ENCODE measurements around the gene SWI5. TPM values are rescaled to one million over a fixed set of nuclear protein-coding genes. Genes with fewer than 3 reads are reported as not detected.
A peak's percentile ranks its signal among the peaks of the same experiment; 100 is the strongest.

The SWI5 gene
- total RNA-seq, 1 experiment from 2014 or later = 33.3 TPM

DNA sequence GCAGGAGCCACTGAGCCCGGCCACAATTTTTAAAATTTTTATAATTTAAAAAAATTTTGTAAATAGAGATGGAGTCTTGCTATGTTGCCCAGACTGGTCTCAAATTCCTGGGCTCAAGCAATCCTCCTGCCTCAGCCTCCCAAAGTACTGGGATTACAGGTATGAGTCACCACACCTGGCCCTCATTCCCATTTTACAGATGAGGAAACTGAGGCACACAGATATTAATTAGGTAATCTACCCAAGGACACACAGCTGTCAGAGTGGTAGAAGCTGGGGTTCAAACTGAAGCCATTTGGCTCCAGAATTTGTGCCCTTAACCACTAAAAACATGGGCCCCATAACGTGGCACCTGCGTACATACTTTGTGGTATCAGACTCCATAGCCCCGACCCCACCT lies 38.6 kb downstream of the SWI5 start:
- Histone ChIP-seq H3K27me3 (no peaks in the 10 kb centered on the region), H3K36me3 (peaks cover 53% of the 10 kb centered on the region), H3K4me3 (no peak overlapping the region), H3K4me1 (no peaks in the 10 kb centered on the region), H3K27ac (no peak overlapping the region), H3K9me3 (replicated peaks) (no peaks in the 10 kb centered on the region)
- DNase-seq = no peak

DNA sequence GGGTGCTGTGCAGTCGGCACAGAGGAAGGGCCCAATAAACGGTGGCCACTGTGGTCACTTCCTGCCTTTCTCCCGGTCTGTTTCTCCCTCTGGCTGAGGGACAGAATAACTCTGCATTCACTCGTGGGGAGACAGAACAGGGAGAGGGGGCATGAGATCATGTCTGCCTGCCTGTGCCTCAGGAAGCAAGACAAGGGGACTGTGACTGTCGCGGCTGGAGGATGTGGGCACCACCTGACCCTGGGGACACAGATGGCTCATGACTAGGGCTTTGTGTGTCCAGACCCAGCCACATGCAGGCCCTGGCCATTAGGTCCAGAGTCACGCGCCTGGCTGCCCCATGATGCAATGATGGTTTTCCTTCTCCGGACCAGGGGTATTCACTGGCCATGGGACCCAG lies 40.3 kb downstream of the SWI5 start:
- Histone ChIP-seq H3K9me3 (replicated peaks) (no peaks in the 10 kb centered on the region), H3K27ac (no peak overlapping the region), H3K27me3 (no peaks in the 10 kb centered on the region), H3K36me3 (peaks cover 35% of the 10 kb centered on the region), H3K4me3 (no peak overlapping the region), H3K4me1 (no peaks in the 10 kb centered on the region)
- no peak for DNase-seq

DNA sequence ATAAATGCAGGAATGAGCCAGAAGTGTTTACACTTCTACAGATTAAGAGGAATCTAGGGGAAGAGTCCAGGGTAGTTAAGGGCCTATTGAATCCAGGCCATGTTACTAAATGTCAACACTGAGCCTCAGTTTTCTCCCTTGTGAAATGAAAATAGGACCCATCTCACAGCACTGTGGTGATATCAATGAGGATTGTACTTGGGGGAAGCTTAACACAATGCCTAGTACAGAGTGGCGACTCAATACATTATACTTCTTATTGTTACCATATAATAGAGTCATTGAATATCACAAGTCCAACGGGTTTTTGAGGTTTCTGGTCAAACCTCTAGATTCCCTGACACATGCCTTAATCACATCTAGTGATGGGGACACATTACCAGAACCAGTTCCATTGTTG lies 41.6 kb downstream of the SWI5 start:
- DNase-seq = no peak
- Histone ChIP-seq H3K4me3 (no peak overlapping the region), H3K4me1 (no peaks in the 10 kb centered on the region), H3K27me3 (no peaks in the 10 kb centered on the region), H3K27ac (no peak overlapping the region), H3K36me3 (peaks cover 33% of the 10 kb centered on the region), H3K9me3 (replicated peaks) (no peaks in the 10 kb centered on the region)

DNA sequence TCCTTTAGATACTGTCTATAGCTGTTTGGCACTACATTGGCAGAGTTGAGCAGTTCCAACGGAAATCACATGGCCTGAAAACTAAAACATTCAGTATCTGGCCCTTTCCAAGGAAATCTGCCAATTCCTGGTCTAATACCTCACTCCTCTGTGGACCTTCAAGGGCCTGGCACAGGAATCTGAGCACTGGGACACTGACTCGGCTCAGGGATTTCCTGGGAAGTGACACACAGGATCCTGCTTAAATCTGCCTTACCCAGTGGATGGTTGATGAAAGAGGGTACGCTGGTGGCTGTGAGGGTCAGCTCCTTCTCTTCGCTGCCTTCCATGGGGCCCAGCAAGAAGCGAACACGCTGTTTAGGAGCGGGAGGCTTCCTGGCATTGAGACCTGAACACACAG lies 45.3 kb downstream of the SWI5 start:
- Histone ChIP-seq H3K27me3 (no peaks in the 10 kb centered on the region), H3K36me3 (peaks cover 12% of the 10 kb centered on the region), H3K4me3 (peak overlapping the region; percentile 69), H3K27ac (no peak overlapping the region), H3K9me3 (replicated peaks) (no peaks in the 10 kb centered on the region), H3K4me1 (no peaks in the 10 kb centered on the region)
- DNase-seq = no peak

DNA sequence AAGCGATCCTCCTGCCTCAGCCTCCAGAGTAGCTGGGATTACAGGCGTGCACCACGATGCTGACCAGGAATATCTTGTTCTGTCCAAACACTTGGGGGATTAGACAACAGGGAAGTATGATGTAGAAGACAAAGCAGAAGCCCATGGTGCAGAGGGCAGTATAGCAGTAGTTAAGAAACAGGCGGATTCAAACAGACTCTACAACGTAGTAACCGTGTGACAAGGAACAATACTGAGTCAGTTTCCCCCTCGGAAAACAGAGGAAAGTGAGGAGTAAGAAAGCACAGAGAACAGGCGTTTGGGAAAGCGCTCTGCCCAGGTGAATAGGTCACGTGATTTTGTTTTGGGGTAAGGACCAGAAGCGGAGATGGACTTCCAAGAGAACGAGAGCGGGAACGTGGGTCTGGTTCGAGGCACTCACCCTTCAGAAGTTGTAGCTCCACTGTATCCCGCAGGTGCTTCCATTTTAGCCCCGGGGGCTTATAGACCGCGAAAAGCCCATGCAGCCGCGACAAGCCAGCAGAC lies 45.9 kb downstream of the SWI5 start:
- no peak for DNase-seq
- Histone ChIP-seq H3K27ac (peak overlapping the region; percentile 71; the same call in 1 of the 2 replicates), H3K27me3 (no peaks in the 10 kb centered on the region), H3K4me1 (no peaks in the 10 kb centered on the region), H3K4me3 (peak overlapping the region; percentile 69), H3K9me3 (replicated peaks) (no peaks in the 10 kb centered on the region), H3K36me3 (peaks cover 7% of the 10 kb centered on the region; the same call in 1 of the 2 replicates)

DNA sequence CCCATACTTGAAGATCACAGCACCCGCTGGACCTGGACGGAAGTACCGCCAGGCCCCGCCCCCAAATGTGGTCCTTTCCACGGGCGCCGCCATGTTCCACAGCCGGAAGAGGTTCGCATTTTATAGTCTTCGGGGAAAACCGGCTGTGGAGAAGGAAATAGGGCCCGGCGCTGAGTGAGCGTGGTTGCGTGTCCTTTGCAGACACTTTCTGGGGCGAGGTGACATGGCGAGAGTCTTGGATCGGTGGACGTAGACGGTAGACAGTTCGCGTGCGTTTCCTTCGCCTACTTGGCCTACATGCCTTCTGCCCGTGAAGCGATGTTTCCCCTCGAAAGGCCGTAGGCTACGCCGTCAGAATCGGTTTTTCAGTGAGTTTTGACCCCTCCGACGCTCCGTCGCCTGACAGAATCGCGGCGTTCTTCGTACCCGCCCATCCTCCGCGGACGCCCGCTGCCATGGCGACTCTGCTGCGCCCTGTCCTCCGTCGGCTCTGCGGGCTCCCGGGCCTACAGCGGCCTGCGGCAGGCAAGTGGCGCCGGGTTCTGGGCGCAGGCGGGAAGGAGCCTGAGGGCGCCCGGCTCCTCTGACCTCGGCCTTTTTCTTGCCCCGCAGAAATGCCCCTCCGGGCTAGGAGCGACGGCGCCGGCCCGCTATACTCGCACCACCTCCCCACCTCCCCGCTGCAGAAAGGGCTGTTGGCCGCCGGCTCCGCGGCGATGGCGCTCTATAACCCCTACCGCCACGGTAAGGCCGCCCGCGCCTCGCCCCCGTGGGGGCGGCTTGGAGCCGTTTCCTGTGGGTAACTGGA lies 46.5 kb downstream of the SWI5 start, which contains the start of the genes COQ4 and TRUB2:
TSS of gene COQ4 (plus strand) at position 436 of the 808 bp plus-strand sequence. CDS start at position 456, 20 bp downstream.
TSS of gene TRUB2 (minus strand) at position 44 of the 808 bp plus-strand sequence. CDS start at position 5, 39 bp downstream.
- peak; percentile 97 to 99 for DNase-seq

DNA sequence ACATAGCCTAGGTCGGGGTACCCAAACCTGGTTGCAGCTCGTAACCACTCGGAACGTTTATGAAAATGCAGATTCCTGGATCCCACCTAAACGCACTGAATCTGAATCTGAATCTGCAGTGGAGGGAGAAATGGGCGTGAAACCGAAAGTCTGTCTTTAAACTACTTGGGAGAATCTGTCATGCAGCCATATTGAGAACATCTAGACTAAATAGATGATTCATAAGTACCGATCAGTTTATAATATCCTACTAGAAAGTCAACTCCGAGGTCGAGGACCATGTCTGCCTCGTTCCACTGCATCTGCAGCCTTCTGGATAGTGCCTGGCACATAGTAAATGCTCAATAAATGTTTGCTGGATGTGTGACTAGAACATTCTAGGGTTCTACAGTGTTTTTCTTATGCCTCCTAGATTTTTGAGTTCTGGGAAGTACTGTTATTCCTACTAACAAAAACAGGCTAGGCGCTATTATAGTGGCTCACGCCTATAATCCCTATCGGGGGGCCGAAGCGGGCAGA lies 47.2 kb downstream of the SWI5 start:
- peaks cover 7% of the 10 kb centered on the region; the same call in 1 of the 2 replicates for H3K36me3 ChIP-seq
- H3K27ac ChIP-seq = peak overlapping the region; percentile 71
- H3K4me1 ChIP-seq = no peaks in the 10 kb centered on the region
- DNase-seq = no peak
- no peaks in the 10 kb centered on the region for H3K9me3 ChIP-seq (replicated peaks)
- H3K27me3 ChIP-seq = no peaks in the 10 kb centered on the region
- peak overlapping the region; percentile 69 for H3K4me3 ChIP-seq

More for the DNA sequence above, 46.5 kb downstream of the SWI5 start, which contains the start of the genes COQ4 and TRUB2:
- Histone ChIP-seq H3K36me3 (peaks cover 6% of the 10 kb centered on the region; the same call in 1 of the 2 replicates), H3K4me1 (no peaks in the 10 kb centered on the region), H3K27me3 (no peaks in the 10 kb centered on the region), H3K4me3 (peak within 1 kb of the TSS; percentile 69), H3K27ac (peak within 1 kb of the TSS; percentile 71), H3K9me3 (replicated peaks) (no peaks in the 10 kb centered on the region)

DNA sequence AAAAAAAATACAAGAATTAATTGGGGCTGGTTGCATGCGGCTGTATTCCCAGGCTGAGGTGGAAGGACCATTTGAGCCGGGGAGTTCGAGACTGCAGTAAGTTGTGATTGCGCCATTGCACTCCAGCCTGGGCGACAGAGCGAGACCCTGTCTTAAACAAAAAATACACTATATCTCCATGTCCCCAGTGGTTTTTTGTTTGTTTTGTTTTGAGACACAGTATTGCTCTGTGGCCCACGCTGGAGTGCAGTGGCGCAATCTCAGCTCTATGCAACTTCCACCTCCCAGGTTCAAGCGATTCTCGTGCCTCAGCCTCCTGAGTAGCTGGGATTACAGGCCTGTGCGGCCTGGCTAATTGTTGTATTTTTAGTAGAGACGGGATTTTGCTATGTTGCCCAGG lies 47.7 kb downstream of the SWI5 start:
- Histone ChIP-seq H3K4me3 (peak overlapping the region; percentile 69), H3K27ac (no peak overlapping the region), H3K9me3 (replicated peaks) (no peaks in the 10 kb centered on the region), H3K4me1 (no peaks in the 10 kb centered on the region), H3K27me3 (no peaks in the 10 kb centered on the region), H3K36me3 (peaks cover 7% of the 10 kb centered on the region; the same call in 1 of the 2 replicates)
- no peak for DNase-seq

DNA sequence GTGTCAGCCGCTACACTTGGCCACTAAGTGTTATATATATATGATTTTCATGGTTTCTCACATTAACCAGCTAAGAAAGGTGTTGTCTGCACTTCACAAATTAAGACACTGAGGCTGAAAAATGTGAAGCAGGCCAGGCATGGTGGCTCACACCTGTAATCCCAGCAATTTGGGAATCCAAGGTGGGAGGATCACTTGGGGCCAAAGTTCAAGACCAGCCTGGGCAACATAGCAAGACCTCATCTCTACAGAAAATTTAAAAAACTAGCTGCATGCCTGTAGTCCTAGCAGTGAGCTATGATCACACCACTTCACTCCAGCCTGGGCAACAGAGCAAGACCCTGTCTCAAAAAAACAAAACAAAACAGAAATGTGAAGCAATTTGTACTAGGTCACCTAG lies 48.3 kb downstream of the SWI5 start:
- Histone ChIP-seq H3K36me3 (peaks cover 7% of the 10 kb centered on the region; the same call in 1 of the 2 replicates), H3K4me3 (no peak overlapping the region), H3K4me1 (no peaks in the 10 kb centered on the region), H3K27me3 (no peaks in the 10 kb centered on the region), H3K9me3 (replicated peaks) (no peaks in the 10 kb centered on the region), H3K27ac (no peak overlapping the region)
- no peak for DNase-seq

DNA sequence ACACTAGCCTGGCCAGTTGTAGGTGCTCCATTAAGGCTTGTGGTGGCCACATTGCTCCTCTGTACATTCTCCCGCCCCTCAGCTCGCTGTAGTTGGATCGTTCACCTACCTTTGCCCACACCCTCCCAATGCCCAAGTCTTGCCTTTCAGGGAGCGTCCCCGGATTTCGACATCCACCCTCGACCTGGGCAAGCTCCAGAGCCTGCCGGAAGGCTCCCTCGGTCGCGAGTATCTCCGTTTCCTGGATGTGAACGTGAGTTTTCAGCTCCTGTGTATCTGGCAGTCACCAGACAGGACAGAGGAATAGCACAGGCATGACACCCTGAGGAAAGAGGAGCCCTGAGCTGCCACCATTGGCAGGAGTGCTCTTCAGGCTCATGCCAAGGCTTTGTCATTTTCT lies 49.6 kb downstream of the SWI5 start:
- H3K27me3 ChIP-seq = no peaks in the 10 kb centered on the region
- H3K4me3 ChIP-seq = no peak overlapping the region
- no peak overlapping the region for H3K27ac ChIP-seq
- peaks cover 7% of the 10 kb centered on the region; the same call in 1 of the 2 replicates for H3K36me3 ChIP-seq
- H3K4me1 ChIP-seq = no peaks in the 10 kb centered on the region
- no peak for DNase-seq
- no peaks in the 10 kb centered on the region for H3K9me3 ChIP-seq (replicated peaks)

DNA sequence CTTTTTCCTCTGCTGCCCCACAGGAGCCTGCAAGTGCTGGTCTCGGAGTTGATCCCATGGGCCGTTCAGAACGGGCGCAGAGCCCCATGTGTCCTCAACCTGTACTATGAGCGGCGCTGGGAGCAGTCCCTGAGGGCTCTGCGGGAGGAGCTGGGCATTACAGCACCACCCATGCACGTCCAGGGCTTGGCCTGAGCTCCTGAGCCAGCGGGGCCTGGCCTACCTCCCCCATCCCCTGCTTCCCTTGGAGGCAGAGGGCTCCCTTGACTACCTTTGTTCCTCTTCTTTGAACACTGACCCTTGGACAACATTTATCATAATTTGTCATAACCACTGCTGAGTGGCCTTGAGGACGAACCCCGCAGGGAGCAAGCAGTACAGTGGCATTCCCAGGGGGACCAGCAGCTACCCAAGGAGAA lies 57.4 kb downstream of the SWI5 start:
- Histone ChIP-seq H3K4me1 (no peaks in the 10 kb centered on the region), H3K36me3 (no peaks in the 10 kb centered on the region), H3K27ac (no peak overlapping the region), H3K27me3 (no peaks in the 10 kb centered on the region), H3K9me3 (replicated peaks) (no peaks in the 10 kb centered on the region), H3K4me3 (no peak overlapping the region)
- no peak for DNase-seq

DNA sequence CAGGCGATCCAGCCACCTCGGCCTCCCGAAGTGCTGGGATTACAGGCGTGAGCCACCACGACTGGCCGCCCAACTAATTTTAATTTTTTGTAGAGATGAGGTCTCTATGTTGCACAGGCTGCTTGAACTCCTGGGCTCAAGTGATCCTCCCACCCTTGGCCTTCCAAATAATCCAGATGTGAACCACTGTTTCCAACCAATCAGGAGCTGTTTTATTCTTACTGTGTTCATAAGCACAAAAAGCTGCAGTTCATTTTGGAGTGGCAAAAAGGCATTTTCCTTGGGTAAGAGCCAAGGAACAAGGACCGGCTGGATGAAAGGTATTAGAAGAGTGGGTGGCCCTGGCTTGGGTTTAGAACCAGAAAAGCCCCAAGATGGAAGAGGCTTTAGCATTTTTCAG lies 59.1 kb downstream of the SWI5 start:
- Histone ChIP-seq H3K27me3 (no peaks in the 10 kb centered on the region), H3K36me3 (no peaks in the 10 kb centered on the region), H3K4me3 (no peak overlapping the region), H3K4me1 (no peaks in the 10 kb centered on the region), H3K9me3 (replicated peaks) (no peaks in the 10 kb centered on the region), H3K27ac (no peak overlapping the region)
- no peak for DNase-seq

DNA sequence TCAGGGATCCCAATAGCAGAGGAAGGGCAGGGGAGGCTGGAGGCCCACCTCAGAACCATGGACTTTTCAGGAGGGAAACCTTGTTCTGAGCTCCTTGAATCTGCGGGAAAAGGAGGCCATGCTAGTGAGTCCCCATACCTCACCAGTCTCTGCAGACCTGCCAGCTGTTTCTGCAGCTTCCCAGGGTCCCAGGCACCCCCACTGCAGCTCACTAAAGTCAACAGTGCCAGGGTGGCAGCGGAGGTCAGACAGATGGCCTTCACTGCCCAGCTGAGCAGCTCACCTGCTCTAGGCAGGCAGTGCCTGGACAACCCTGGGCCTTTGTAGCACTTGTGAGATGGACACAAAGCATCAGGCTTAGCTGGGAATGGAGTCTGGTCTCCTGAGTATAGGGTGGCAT lies 59.8 kb downstream of the SWI5 start:
- H3K4me3 ChIP-seq = no peak overlapping the region
- H3K9me3 ChIP-seq (replicated peaks) = no peaks in the 10 kb centered on the region
- H3K27me3 ChIP-seq = no peaks in the 10 kb centered on the region
- no peak overlapping the region for H3K27ac ChIP-seq
- H3K4me1 ChIP-seq = no peaks in the 10 kb centered on the region
- DNase-seq = no peak
- H3K36me3 ChIP-seq = no peaks in the 10 kb centered on the region

DNA sequence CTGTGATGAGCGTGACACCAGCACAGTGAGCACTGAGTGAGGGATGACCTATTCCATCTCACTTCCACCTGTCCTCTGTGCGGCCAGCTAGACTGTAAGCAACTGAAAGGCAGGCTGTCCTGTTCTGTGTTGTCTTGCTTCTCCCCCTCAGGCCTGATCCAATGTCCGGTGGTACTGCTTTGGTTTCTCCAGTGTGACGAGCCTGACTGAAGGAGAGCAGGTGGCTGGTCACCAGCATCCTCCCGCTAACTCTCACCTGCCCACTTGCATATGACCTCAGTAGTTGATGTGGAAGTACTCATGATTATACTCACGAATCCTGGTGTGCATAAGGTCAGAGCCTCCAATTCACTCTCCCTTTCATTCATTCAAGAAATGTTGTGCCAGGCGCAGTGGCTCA lies 61.9 kb downstream of the SWI5 start:
- Histone ChIP-seq H3K9me3 (replicated peaks) (no peaks in the 10 kb centered on the region), H3K27me3 (no peaks in the 10 kb centered on the region), H3K4me1 (no peaks in the 10 kb centered on the region), H3K4me3 (no peak overlapping the region), H3K27ac (no peak overlapping the region), H3K36me3 (no peaks in the 10 kb centered on the region)
- DNase-seq = no peak

Data from SJCRH30 (cell line).